Endothelial cell of umbilical vein (primary cell): ENCODE data around the gene GABPB1. TPM values are rescaled to one million over a fixed set of nuclear protein-coding genes. Genes with fewer than 3 reads are reported as not detected.

Experiments
- BruUV-seq: library from RNA; stranded (reverse); fragments of 400-500 nt; replicated peaks from 2 replicates; lab custom pipeline; 2021; lab: Mats Ljungman, UMichigan
- CTCF ChIA-PET: fragments of 300-600, 350-600 bp; sonication (Branson Sonifier 250); formaldehyde crosslinking; loops from one replicate; lab custom pipeline; 2021; ENCODE audit warnings: antibody characterized with exemption, inconsistent platforms; lab: Charles Lee
- POLR2A ChIA-PET: fragments of 300-600, 350-600 bp; sonication (Branson Sonifier 250); formaldehyde crosslinking; loops from one replicate; lab custom pipeline; 2021; ENCODE audit warnings: antibody characterized with exemption, inconsistent platforms; lab: Charles Lee
- DNase-seq: peaks from one replicate; pipeline ENCODE4 v3.0.0-alpha.2; 2011; ENCODE audit warnings: low read depth, low spot score
- FAIRE-seq: peaks from 2 replicates; lab custom pipeline; 2011; peaks lifted over from hg19 to GRCh38; lab: Jason Lieb, UNC
- H2AFZ ChIP-seq: 2 replicates; pipeline ENCODE4 v1.6.0; 2012; ENCODE audit warnings: low read depth, low read length, control low read depth, inconsistent platforms
- H3K27ac ChIP-seq: 2 replicates; pipeline ENCODE4 v1.5.1; 2011; ENCODE audit warnings: low read depth, mild to moderate bottlenecking, control low read depth, low read length, moderate library complexity; ENCODE audit not compliant: insufficient read depth
- H3K27me3 ChIP-seq, 2 experiments: 2 replicates each; pipeline versions ENCODE4 v1.6.0 to v1.6.1; 2011; ENCODE audit warnings: low read length in 2 of 2, mixed read lengths in 1 of 2; ENCODE audit not compliant: control insufficient read depth in 2 of 2, insufficient read depth in 2 of 2
- H3K36me3 ChIP-seq, 2 experiments: 2 replicates in 1 of 2; 3 replicates in 1 of 2; pipeline ENCODE4 v1.5.1; 2011; ENCODE audit warnings: low read length in 2 of 2, mild to moderate bottlenecking in 1 of 2, moderate library complexity in 1 of 2; ENCODE audit not compliant: control insufficient read depth in 2 of 2, insufficient read depth in 2 of 2; ENCODE audit errors: extremely low read depth in 1 of 2
- H3K4me1 ChIP-seq: 3 replicates; pipeline ENCODE4 v1.5.1; 2011; ENCODE audit warnings: mild to moderate bottlenecking, low read length; ENCODE audit not compliant: control insufficient read depth, insufficient read depth; ENCODE audit errors: extremely low read depth
- H3K4me2 ChIP-seq: 2 replicates; pipeline ENCODE4 v1.6.1; 2011; ENCODE audit warnings: low read length, control low read depth, mixed read lengths; ENCODE audit not compliant: insufficient read depth
- H3K4me3 ChIP-seq, 3 experiments: fragments of 200-600 bp in 1 of 3; sonication (generic), shearing (Covaris generic) in 1 of 3; replicated peaks in 1 of 3; 2 replicates each; pipeline ENCODE4 v1.5.1; 2011 to 2016; ENCODE audit warnings: control low read depth in 3 of 3, low read length in 3 of 3, mild to moderate bottlenecking in 2 of 3, inconsistent platforms in 1 of 3, low read depth in 1 of 3, moderate library complexity in 1 of 3; ENCODE audit not compliant: insufficient read depth in 1 of 3
- H3K79me2 ChIP-seq: 2 replicates; pipeline ENCODE4 v1.6.0; 2012; ENCODE audit warnings: low read length, inconsistent platforms; ENCODE audit not compliant: control insufficient read depth, insufficient read depth
- H3K9ac ChIP-seq: replicated peaks from 2 replicates; pipeline ENCODE3; 2011; ENCODE audit warnings: low read length, control low read depth; ENCODE audit not compliant: insufficient read depth; ENCODE audit errors: extremely low read depth
- H3K9me1 ChIP-seq: replicated peaks from 3 replicates; pipeline ENCODE4 v1.6.0; 2011; ENCODE audit warnings: mild to moderate bottlenecking, low read length; ENCODE audit not compliant: control insufficient read depth, insufficient read depth; ENCODE audit errors: extremely low read depth
- H3K9me3 ChIP-seq: replicated peaks from 2 replicates; pipeline ENCODE4 v1.5.1; 2012; ENCODE audit warnings: low read length, inconsistent platforms; ENCODE audit not compliant: control insufficient read depth, insufficient read depth
- H4K20me1 ChIP-seq: replicated peaks from 2 replicates; pipeline ENCODE3; 2011; ENCODE audit warnings: mild to moderate bottlenecking, low read length; ENCODE audit not compliant: control insufficient read depth, insufficient read depth; ENCODE audit errors: extremely low read depth
- CTCF ChIP-seq, 2 donors: IDR thresholded peaks; 1 replicate in 1 of 2; 2 replicates in 1 of 2; pipeline ENCODE4 v1.5.1; 2011; ENCODE audit warnings: low read length in 2 of 2, mild to moderate bottlenecking in 2 of 2, moderate library complexity in 2 of 2, control low read depth in 1 of 2, inconsistent platforms in 1 of 2, low read depth in 1 of 2; ENCODE audit not compliant: insufficient read depth in 1 of 2; ENCODE audit errors: extremely low read depth in 1 of 2
- EZH2 ChIP-seq: IDR thresholded peaks from 2 replicates; pipeline ENCODE4 v1.6.1; 2012; ENCODE audit warnings: borderline replicate concordance, low read depth, mild to moderate bottlenecking, moderate library complexity, low read length, inconsistent platforms; ENCODE audit not compliant: severe bottlenecking
- FOS ChIP-seq: IDR thresholded peaks from 2 replicates; pipeline ENCODE4 v1.6.1; 2011; ENCODE audit warnings: mild to moderate bottlenecking, low read length, moderate library complexity, borderline replicate concordance; ENCODE audit not compliant: insufficient read depth
- GATA2 ChIP-seq: IDR thresholded peaks from 2 replicates; pipeline ENCODE4 v1.7.0; 2011; ENCODE audit warnings: low read depth, mild to moderate bottlenecking, moderate library complexity, mixed read lengths, low read length; ENCODE audit not compliant: insufficient read length, insufficient read depth
- JUN ChIP-seq: IDR thresholded peaks from 2 replicates; pipeline ENCODE4 v1.6.1; 2011; ENCODE audit warnings: borderline replicate concordance, low read depth; ENCODE audit not compliant: insufficient read length, insufficient read depth
- MYC ChIP-seq: IDR thresholded peaks from one replicate; pipeline ENCODE4 v1.6.1; 2011; ENCODE audit warnings: mild to moderate bottlenecking, low read depth, low read length
- POLR2A ChIP-seq: IDR thresholded peaks from 2 replicates; pipeline ENCODE4 v1.6.1; 2012; ENCODE audit warnings: low read depth, mild to moderate bottlenecking, control low read depth, low read length
- POLR2AphosphoS5 ChIP-seq: IDR thresholded peaks from 2 replicates; pipeline ENCODE4 v1.6.1; 2012; ENCODE audit warnings: low read depth, mild to moderate bottlenecking, control low read depth, low read length, moderate library complexity; ENCODE audit not compliant: insufficient read depth
- dilution Hi-C: fragments of 300-500 bp; cut with MboI; formaldehyde crosslinking; loops from one replicate; pipeline ENCODE4 v1.15.0; 2019; ENCODE audit warnings: low sequenced_read_pairs; ENCODE audit not compliant: extremely low pct_ligation_motif_present
- intact Hi-C: fragments of 100-400 bp; cut with micrococcal nuclease; formaldehyde crosslinking; loops from one replicate; pipeline ENCODE4 v1.10.0; 2022
- polyA plus RNA-seq, 4 experiments: library from polyadenylated mRNA; depleted of rRNA in 3 of 4; stranded (reverse) in 3 of 4; unstranded in 1 of 4; fragments of >200 nt; gene quantifications; 2 replicates each; pipeline versions ENCODE4 v1.2.1 to v1.2.3, GENCODE V29; 2011 to 2012; ENCODE audit warnings: missing spikeins in 1 of 4
- total RNA-seq: library from RNA; stranded (reverse); gene quantifications from 2 replicates; pipeline ENCODE4 v1.2.3, GENCODE V29; 2021

Gene GABPB1
- total and polyA plus RNA-seq, 2 donors (not counting 3 experiments of a cell fraction or from before 2014, with no cell fraction given): 42.3 to 59.7 TPM

DNA sequence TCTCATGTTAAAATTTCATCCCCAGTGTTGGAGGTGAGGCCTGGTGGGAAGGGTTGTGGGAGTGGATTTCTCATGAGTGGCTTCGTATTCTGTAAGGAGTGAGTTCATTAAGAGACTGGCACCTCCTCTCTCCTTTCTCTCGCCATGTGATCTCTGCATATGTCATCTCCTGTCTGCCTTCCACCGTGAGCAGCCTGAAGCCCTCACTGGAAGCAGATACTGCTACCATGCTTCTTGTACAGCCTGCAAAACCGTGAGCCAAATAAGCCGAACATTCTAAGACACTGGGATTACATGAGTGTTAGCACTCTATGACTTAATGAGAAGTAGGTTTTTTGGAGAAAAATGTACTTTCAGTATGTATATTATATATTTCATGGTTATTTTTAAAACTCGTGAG lies 6.8 kb upstream of the GABPB1 start:
- Histone ChIP-seq H3K27me3 (no peaks in the 10 kb centered on the region), H3K4me3 (no peak overlapping the region), H3K36me3 (peaks cover 0 to 7% of the 10 kb centered on the region in 2 experiments), H3K9me3 (no peaks in the 10 kb centered on the region), H3K4me1 (peaks cover 8% of the 10 kb centered on the region), H3K27ac (no peak overlapping the region), H3K9me1 (no peaks in the 10 kb centered on the region), H3K79me2 (peaks cover 11% of the 10 kb centered on the region), H4K20me1 (no peaks in the 10 kb centered on the region), H3K9ac (no peak overlapping the region), H2AFZ (no peak overlapping the region), H3K4me2 (no peak overlapping the region)
- dilution Hi-C loops: no loop called here
- DNase-seq (no peak), FAIRE-seq (no peak)
- ChIA-PET POLR2A (no interaction called here), CTCF (no interaction called here)
- no TSS peak for BruUV-seq
- TF ChIP-seq POLR2A: no peak
- no peak for TF ChIP-seq JUN
- TF ChIP-seq CTCF (IDR thresholded peaks at IDR 0.05; ENCODE audit: extremely low read depth in 1 of 2, insufficient read depth in 1 of 2, low read depth in 1 of 2, low read length in 2 of 2): no peak
- no peak for TF ChIP-seq GATA2
- no peak for TF ChIP-seq POLR2AphosphoS5
- no peak for TF ChIP-seq FOS
- no peak for TF ChIP-seq MYC
- TF ChIP-seq EZH2: no peak
- intact Hi-C loops: no loop called here
